CD4-positive, alpha-beta T cell treated with Interleukin-1 beta for 1 hour (primary cell): ENCODE data around the gene TIMM50.

Source experiments
- DNase-seq, 2 donors: peaks; one replicate each; pipeline ENCODE4 v3.0.0-alpha.2; 2020 to 2022

Gene TIMM50

DNA sequence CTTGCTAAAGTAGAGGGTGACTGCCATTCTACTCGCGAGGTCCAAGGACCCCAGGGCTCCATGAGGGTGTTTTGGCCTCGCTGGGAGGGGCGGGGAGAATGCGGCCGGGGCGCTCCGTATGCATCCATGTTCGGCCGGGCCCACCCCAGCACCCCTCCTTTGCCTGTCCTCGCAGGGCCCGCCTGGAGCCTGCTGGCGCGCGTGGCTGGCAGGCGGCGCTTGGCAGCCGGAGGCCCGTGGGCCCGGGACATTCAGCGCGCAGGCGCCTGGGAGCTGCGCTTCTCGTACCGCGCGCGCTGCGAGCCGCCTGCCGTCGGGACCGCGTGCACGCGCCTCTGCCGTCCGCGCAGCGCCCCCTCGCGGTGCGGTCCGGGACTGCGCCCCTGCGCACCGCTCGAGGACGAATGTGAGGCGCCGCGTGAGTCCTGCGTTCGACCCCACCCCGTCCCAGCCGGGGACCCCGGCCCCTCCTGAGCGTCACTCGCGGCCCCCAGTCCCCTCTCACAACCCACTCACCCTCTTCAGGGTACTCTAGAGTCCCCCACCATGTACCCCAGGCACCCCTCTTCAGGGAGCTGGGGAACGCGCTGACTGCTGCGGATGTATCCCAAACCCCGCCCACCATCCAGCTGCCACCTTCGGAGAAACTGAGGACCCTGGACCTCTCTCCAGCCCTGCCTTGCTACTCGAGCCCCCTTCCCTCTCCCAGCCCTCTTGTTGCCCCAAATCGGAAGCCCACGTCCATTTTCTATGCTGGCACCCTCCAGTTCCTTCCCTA is 22.2 kb downstream of the TIMM50 start:
- peak; percentile 81 to 82 for DNase-seq

DNA sequence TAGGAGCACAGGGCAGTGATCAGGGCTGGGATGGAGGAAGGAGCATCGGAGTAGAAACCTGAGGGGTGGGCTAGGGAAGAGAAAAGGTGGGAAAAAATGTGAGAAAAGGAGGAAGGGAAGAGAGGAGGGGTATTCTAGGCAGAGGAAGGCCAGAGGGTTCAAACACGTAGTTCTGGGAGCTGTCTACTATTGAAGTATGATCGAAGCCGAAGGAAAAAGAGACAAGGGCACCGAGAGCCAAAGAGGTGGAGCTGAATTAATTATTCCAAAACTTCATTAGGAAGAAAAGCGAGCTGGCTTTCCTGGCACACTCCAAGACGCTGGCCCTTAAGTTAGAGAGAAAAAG is 25.9 kb downstream of the TIMM50 start:
- no peak for DNase-seq

DNA sequence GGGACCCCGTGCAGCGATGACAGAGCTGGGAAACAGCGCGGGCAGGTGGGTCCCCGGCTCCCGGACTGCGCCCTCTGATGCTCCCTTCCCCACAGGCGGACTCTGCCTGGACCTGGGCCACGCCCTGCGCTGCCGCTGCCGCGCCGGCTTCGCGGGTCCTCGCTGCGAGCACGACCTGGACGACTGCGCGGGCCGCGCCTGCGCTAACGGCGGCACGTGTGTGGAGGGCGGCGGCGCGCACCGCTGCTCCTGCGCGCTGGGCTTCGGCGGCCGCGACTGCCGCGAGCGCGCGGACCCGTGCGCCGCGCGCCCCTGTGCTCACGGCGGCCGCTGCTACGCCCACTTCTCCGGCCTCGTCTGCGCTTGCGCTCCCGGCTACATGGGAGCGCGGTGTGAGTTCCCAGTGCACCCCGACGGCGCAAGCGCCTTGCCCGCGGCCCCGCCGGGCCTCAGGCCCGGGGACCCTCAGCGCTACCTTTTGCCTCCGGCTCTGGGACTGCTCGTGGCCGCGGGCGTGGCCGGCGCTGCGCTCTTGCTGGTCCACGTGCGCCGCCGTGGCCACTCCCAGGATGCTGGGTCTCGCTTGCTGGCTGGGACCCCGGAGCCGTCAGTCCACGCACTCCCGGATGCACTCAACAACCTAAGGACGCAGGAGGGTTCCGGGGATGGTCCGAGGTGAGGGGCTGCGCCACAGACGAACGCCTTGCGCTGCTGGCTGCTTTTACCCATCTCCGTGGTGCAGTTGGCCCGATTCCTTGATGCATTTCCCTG is 26.5 kb downstream of the TIMM50 start:
- DNase-seq: peak; percentile 59

- DNase-seq: no peak
These were observed 27.2 kb downstream of the TIMM50 start for GRCh38 chr19:39507715-39508364.

GRCh38 chr19:39508629-39509028 is 28.0 kb downstream of the TIMM50 start:
- DNase-seq: no peak

- no peak for DNase-seq
These were observed 28.6 kb downstream of the TIMM50 start for GRCh38 chr19:39509233-39509632.

DNA sequence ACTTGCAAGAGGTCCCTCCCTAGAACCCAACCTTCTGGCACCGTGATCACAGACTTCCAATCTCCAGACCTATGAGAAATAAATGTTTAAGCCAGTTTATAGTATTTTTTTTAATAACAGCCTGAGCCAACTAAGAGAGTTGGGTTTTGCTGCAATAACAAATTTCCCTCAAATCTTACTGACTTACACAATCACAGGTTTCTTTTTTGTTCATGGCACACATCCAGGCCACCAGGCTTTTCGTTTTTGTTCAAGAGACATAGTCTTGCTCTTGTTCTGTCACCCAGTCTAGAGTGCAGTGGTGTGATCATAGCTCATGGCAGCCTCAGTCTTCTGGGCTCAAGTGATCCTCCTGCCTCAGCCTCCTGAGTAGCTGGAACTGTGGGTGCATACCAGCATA is 32.4 kb downstream of the TIMM50 start:
- no peak for DNase-seq

- peak in 1 of 2 donors; percentile 23 for DNase-seq
These were observed 34.4 kb downstream of the TIMM50 start, which contains the start of gene SELENOV for GRCh38 chr19:39514840-39515550. SELENOV (plus strand) TSS chr19:39515139; CDS start chr19:39515213, 74 bp downstream.

DNA sequence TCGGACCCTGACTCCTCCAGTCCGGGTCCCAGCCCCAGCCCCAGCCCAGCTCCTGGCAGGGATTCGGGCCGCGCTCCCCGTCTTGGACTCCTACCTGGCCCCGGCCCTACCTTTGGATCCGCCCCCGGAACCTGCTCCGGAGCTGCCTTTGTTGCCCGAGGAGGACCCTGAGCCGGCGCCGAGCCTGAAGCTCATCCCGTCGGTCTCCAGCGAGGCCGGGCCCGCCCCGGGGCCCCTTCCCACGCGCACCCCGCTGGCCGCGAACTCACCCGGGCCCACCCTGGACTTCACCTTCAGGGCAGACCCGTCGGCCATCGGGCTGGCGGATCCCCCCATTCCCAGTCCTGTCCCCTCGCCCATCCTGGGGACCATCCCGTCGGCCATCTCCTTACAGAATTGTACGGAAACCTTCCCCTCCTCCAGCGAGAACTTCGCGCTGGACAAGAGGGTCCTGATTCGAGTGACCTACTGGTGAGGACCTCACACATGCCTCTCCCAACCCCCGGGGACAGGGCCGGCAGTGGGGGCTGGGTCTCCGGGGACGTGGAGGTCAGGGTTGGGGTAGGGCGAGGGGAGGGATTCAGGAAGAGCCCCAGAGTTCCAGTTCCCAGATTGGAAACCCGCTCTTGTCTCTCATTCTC is 35.0 kb downstream of the TIMM50 start:
- DNase-seq: no peak

DNA sequence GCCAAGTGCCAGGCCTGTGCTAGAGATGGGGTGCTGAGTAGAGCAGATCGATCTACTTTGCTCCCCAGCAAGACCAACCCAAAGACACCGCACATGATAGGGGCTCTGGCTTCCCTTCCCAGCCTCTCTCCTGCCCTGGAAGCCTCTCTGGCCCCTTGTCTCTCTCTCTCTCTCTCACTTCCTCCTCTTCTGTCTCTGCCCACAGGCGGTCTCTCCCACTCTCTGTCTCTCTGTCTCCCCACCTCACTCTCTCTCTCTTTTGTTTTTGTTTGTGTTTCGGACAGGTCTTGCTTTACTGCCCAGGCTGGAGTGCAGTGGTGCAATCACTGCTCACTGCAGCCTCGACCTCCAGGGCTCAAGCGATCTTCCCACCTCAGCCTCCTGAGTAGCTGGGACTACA is 35.6 kb downstream of the TIMM50 start:
- DNase-seq: no peak

DNA sequence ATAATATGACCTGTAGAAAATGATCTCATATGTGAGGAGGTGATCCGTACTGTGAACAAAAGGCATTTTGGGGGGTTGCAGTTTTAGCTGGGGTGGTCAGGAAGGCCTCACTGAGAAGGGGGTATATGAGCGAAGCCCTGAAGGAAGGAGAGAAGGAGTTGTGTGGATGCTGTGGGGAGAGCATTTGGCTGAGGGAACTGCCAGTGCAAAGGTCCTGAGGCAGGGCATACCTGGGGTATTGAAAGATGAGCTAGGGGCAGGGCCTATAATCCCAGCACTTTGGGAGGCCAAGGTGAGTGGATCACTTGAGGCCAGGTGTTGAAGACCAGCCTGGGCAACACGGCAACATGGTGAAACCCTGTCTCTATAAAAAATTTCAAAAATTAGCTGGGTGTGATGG is 36.8 kb downstream of the TIMM50 start:
- no peak for DNase-seq

- DNase-seq: no peak
These were observed 37.8 kb downstream of the TIMM50 start for GRCh38 chr19:39518458-39518857.

DNA sequence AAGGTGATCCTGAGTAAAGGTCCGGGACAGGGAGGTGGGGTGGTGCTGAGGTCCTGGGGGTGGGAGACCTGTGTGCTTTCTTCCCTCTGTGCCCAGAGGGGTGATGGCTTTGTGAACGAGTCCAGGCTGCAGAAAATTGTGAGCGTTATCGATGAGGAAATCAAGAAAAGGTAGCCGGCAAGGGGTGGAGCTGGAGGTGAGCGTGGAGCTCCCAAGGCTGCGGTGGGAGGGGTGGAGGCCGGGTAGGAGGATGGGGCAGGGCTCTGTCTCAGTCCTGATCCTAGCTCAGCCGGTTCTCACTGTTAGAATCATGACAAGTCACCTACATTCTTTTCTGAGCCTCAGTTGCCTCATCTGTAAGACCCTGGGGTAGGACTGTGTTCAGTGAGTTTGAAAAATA is 38.3 kb downstream of the TIMM50 start:
- DNase-seq: no peak

DNA sequence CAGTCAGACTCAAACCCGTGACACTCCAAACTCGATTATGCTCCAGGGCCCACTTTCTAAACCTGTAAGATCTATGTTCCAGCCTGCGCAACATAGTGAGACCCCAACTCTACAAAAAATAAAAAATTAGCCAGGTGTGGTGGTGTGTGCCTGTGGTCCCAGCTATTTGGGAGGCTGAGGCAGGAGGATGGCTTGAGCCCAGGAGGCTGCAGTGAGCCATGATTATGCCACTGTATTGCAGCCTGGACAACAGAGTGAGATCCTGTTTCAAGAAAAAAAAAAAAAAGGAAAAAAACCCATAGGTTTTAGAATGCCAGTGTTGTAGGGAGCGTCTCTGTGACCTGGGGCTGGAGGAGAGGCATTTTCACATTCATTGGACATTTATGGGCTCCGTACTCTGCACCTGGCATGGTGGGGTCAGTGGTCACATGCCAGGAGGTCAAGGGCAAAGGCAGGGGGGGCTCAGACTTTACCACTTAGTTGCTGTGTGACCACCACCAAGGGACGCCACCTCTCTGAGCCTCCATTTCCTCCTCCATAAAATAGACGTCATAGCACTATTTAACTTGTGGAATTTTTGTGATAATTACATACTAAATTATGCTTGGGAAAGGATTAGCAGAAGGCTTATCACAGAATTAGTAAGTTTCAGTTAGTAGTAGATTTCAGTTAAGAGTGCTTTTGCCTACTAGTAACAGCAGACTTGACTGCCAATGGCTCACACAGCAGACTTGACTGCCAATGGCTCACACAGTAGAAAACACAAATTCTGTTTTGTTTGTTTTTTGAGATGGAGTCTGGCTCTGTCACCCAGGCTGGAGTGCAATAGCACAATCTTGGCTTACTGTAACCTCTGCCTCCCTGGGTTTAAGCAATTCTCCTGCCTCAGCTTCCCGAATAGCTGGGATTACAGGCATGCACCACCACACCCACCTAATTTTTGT is 40.2 kb downstream of the TIMM50 start:
- DNase-seq: no peak

GRCh38 chr19:39524495-39524894 is 43.9 kb downstream of the TIMM50 start:
- peak in 1 of 2 donors; percentile 21 for DNase-seq

GRCh38 chr19:39525205-39525604 is 44.6 kb downstream of the TIMM50 start:
- no peak for DNase-seq

GRCh38 chr19:39531834-39532232 is 51.2 kb downstream of the TIMM50 start:
- no peak for DNase-seq

- DNase-seq: peak; percentile 95
These were observed 51.8 kb downstream of the TIMM50 start, which contains the start of gene EID2B for GRCh38 chr19:39532233-39533002. EID2B (minus strand) TSS chr19:39532852; CDS start chr19:39532802, 50 bp downstream.

GRCh38 chr19:39533003-39533512 is 52.4 kb downstream of the TIMM50 start:
- no peak for DNase-seq

GRCh38 chr19:39533791-39534190 is 53.2 kb downstream of the TIMM50 start:
- no peak for DNase-seq
